SU-DHL-6 (cell line): ENCODE results near the gene MASP1.

Experiments
- H2AFZ ChIP-seq: fragments of 200-600 bp; sonication (generic); 2 replicates; pipeline ENCODE4 v1.6.1; 2014; ENCODE audit warnings: low read depth, mild to moderate bottlenecking, moderate library complexity, mixed read lengths, antibody characterized with exemption, low read length; ENCODE audit not compliant: severe bottlenecking
- H3F3A ChIP-seq: fragments of 200-600 bp; shearing (Covaris generic); 2 replicates; pipeline ENCODE4 v1.6.0; 2016; ENCODE audit warnings: antibody characterized with exemption, mild to moderate bottlenecking; ENCODE audit not compliant: insufficient read depth
- H3K27ac ChIP-seq: fragments of 200-600 bp; sonication (generic); 2 replicates; pipeline ENCODE4 v1.5.1; 2016; ENCODE audit warnings: low read depth, mild to moderate bottlenecking, low read length, moderate library complexity, mixed read lengths
- H3K27me3 ChIP-seq: fragments of 200-600 bp; sonication (generic), shearing (Covaris generic); 2 replicates; pipeline ENCODE4 v1.6.0; 2014; ENCODE audit warnings: mild to moderate bottlenecking, low read length
- H3K36me3 ChIP-seq: fragments of 200-600 bp; sonication (generic); 2 replicates; pipeline ENCODE4 v1.6.1; 2014; ENCODE audit warnings: mild to moderate bottlenecking, low read length, mixed read lengths
- H3K4me2 ChIP-seq: fragments of 300-600, 200-600 bp; shearing (Covaris generic), sonication (generic); 2 replicates; pipeline ENCODE4 v1.6.0; 2014; ENCODE audit warnings: low read length, low read depth, mild to moderate bottlenecking; ENCODE audit not compliant: poor library complexity, severe bottlenecking
- H3K4me3 ChIP-seq: fragments of 200-600 bp; sonication (generic); 2 replicates; pipeline ENCODE4 v1.5.1; 2014; ENCODE audit warnings: antibody characterized with exemption, low read length, mild to moderate bottlenecking, mixed read lengths; ENCODE audit not compliant: insufficient read depth, poor library complexity, severe bottlenecking
- H3K79me2 ChIP-seq: fragments of 200-600 bp; sonication (generic); 2 replicates; pipeline ENCODE4 v1.6.1; 2014; ENCODE audit warnings: mild to moderate bottlenecking, low read length, moderate library complexity; ENCODE audit not compliant: insufficient read depth
- H3K9ac ChIP-seq: fragments of 200-600 bp; sonication (generic); 2 replicates; pipeline ENCODE4 v1.7.0; 2014; ENCODE audit warnings: mild to moderate bottlenecking, low read length
- H3K9me2 ChIP-seq: fragments of 200-600 bp; sonication (generic); replicated peaks from 2 replicates; pipeline ENCODE4 v1.6.1; 2014; ENCODE audit warnings: low read length; ENCODE audit not compliant: insufficient read depth
- H3K9me3 ChIP-seq: fragments of 200-600 bp; sonication (generic); 2 replicates; pipeline ENCODE4 v1.6.1; 2014; ENCODE audit warnings: low read length, mixed read lengths; ENCODE audit not compliant: insufficient read depth
- H4K20me1 ChIP-seq: fragments of 200-600 bp; sonication (generic); 2 replicates; pipeline ENCODE4 v1.6.1; 2014; ENCODE audit warnings: low read depth, mild to moderate bottlenecking, antibody characterized with exemption, low read length, moderate library complexity, mixed read lengths
- CTCF ChIP-seq: fragments of 200-600 bp; sonication (generic); IDR thresholded peaks from one replicate; pipeline ENCODE4 v1.5.1; 2017; ENCODE audit warnings: antibody characterized with exemption, mild to moderate bottlenecking, low read length, moderate library complexity; ENCODE audit not compliant: insufficient read depth, poor library complexity, severe bottlenecking
- EZH2phosphoT487 ChIP-seq: fragments of 200-600 bp; sonication (generic), shearing (Covaris generic); conservative IDR thresholded peaks from 2 replicates; pipeline ENCODE4 v1.6.1; 2018; ENCODE audit warnings: mild to moderate bottlenecking, antibody characterized with exemption, low read length, moderate library complexity, mixed read lengths

Gene MASP1

GRCh38 chr3:187296058-187296457 lies 4.5 kb upstream of the MASP1 start:
- H3K9me3 ChIP-seq: no peaks in the 10 kb centered on the region
- H4K20me1 ChIP-seq: no peaks in the 10 kb centered on the region
- no peaks in the 10 kb centered on the region for H3K9me2 ChIP-seq
- H3K4me3 ChIP-seq: no peak overlapping the region
- no peaks in the 10 kb centered on the region for H3F3A ChIP-seq
- TF ChIP-seq CTCF (no peak), EZH2phosphoT487 (no peak)
- no peak overlapping the region for H3K4me2 ChIP-seq
- no peaks in the 10 kb centered on the region for H3K79me2 ChIP-seq
- no peaks in the 10 kb centered on the region for H3K36me3 ChIP-seq
- no peaks in the 10 kb centered on the region for H3K27me3 ChIP-seq
- H2AFZ ChIP-seq: no peak overlapping the region
- H3K9ac ChIP-seq: no peak overlapping the region
- H3K27ac ChIP-seq: no peak overlapping the region

DNA sequence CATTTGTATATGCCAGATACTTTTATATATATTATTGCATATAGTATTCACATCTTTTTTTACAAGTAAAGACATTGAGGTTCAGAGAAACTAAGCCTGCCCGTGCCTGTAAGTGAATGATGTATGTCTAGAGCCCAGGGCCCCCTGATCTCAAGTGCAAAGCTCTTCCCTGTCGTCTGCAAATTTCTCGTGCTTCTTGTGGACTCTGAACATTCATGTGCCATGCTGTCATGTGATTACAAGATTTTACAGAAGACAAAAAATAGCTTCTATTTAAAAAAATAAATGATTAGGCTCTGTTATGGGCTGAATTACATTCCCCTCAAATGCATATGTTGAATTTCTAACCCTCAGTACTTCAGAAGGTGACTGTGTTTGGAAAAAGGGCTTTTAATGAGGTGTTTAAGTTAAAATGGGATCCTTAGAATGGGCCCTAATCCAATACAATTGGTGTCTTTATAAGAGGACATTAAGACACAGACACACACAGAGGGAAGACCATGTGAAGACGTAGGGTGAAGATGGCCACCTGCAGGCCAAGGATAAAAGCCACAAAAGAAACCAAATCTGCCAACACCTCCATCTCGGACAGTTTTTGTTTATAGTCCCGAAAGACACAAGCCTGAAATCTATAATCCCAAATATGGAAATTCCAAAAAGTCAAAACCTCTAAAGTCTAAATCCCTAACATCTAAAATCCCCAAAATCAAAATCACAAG lies 3.9 kb upstream of the MASP1 start:
- H4K20me1 ChIP-seq: no peaks in the 10 kb centered on the region
- no peak overlapping the region for H2AFZ ChIP-seq
- no peak overlapping the region for H3K27ac ChIP-seq
- H3K27me3 ChIP-seq: no peaks in the 10 kb centered on the region
- no peaks in the 10 kb centered on the region for H3F3A ChIP-seq
- H3K9ac ChIP-seq: no peak overlapping the region
- no peaks in the 10 kb centered on the region for H3K36me3 ChIP-seq
- H3K4me2 ChIP-seq: no peak overlapping the region
- H3K79me2 ChIP-seq: no peaks in the 10 kb centered on the region
- H3K9me2 ChIP-seq: no peaks in the 10 kb centered on the region
- no peak for TF ChIP-seq CTCF
- no peak for TF ChIP-seq EZH2phosphoT487
- no peak overlapping the region for H3K4me3 ChIP-seq
- no peaks in the 10 kb centered on the region for H3K9me3 ChIP-seq

- Histone ChIP-seq H3K4me2 (no peak overlapping the region), H3K9me2 (no peaks in the 10 kb centered on the region), H3K9ac (no peak overlapping the region), H3K4me3 (no peak overlapping the region), H4K20me1 (no peaks in the 10 kb centered on the region), H3K79me2 (no peaks in the 10 kb centered on the region), H2AFZ (no peak overlapping the region), H3K27ac (no peak overlapping the region), H3F3A (no peaks in the 10 kb centered on the region), H3K27me3 (no peaks in the 10 kb centered on the region), H3K36me3 (no peaks in the 10 kb centered on the region), H3K9me3 (no peaks in the 10 kb centered on the region)
- TF ChIP-seq CTCF (no peak), EZH2phosphoT487 (no peak)
These were observed 2.2 kb upstream of the MASP1 start for GRCh38 chr3:187293516-187294430.
